ENCODE data around the gene UBAC1. TPM values are rescaled to one million over a fixed set of nuclear protein-coding genes. Genes with fewer than 3 reads are reported as not detected.

Gene UBAC1
- total RNA-seq, 1 experiment from 2014 or later = 55.6 TPM

DNA sequence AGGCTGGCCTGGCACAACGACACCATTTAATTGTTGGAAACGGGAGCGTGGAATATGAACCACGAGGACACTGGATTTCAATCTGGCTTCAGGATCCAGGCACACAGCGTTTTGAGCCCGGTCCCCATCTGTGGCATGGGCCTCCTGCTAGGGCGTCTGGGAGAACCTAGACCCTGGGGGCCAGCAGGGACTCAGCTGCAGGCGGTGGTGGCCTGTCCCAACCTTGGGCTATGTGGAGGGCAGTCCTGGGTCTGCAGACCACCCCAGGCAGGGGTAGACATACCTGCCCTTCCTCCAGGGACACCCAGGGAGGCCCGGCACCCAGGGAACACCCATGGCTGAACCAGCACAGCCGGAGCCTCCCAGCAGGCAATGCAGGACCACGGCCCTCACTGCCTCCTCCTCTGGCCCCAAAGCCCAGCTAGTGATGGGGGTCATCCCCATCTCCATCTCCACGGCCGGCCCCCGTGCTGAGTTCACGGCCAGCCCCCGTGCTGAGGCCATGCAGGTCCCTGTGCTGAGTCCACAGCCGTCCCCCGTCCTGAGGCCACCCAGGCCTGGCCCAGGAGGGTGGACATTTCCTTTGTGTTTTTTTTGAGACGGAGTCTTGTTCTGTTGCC is 18.5 kb upstream of the UBAC1 start:
- POLR2A ChIA-PET = no interaction called here
- no peaks in the 10 kb centered on the region for H3K9me3 Mint-ChIP-seq
- ATAC-seq (no peak), DNase-seq (ENCODE audit: low spot score) (no peak)
- H3K4me3 Mint-ChIP-seq = no peak overlapping the region
- no peak overlapping the region for H3K27ac Mint-ChIP-seq
- no peaks in the 10 kb centered on the region for H3K27me3 Mint-ChIP-seq (ENCODE audit: low read depth)
- H3K4me1 Mint-ChIP-seq = 0 out of 2 replicates have a peak, but pooled peaks cover 5% of the 10 kb centered on the region
- CTCF ChIA-PET = interaction anchor here (1.2 to 1.8 kb wide), 2 partner anchors 12 to 154 kb away, joined by 3 to 5 read pairs; no protein-coding TSS in a partner anchor
- no peaks in the 10 kb centered on the region for H3K36me3 Mint-ChIP-seq
- TF ChIP-seq, protein P1, sequence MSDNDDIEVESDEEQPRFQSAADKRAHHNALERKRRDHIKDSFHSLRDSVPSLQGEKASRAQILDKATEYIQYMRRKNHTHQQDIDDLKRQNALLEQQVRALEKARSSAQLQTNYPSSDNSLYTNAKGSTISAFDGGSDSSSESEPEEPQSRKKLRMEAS (CRISPR knock-in tag; IDR thresholded peaks at IDR 0.05) = no peak
- TF ChIP-seq ZNF416 (CRISPR knock-in tag; IDR thresholded peaks at IDR 0.05) (no peak), IRF2 (CRISPR knock-in tag; IDR thresholded peaks at IDR 0.05; ENCODE audit: borderline replicate concordance, low read depth) (no peak), CREB1 (CRISPR knock-in tag; IDR thresholded peaks at IDR 0.05) (no peak), RELA (CRISPR knock-in tag; IDR thresholded peaks at IDR 0.05; ENCODE audit: borderline replicate concordance) (no peak), ZNF671 (CRISPR knock-in tag; IDR thresholded peaks at IDR 0.05) (no peak), ZBTB21 (CRISPR knock-in tag; IDR thresholded peaks at IDR 0.05; ENCODE audit: borderline replicate concordance) (no peak), IRF1 (CRISPR knock-in tag; IDR thresholded peaks at IDR 0.05) (no peak), TCF7 (CRISPR knock-in tag; IDR thresholded peaks at IDR 0.05; ENCODE audit: low read depth) (no peak), GRHL2 (CRISPR knock-in tag; IDR thresholded peaks at IDR 0.05; ENCODE audit: insufficient replicate concordance, severe bottlenecking) (no peak), ZNF138 (CRISPR knock-in tag; conservative IDR thresholded peaks at IDR 0.05) (no peak), ZNF317 (CRISPR knock-in tag; IDR thresholded peaks at IDR 0.05; ENCODE audit: borderline replicate concordance, low read depth) (no peak)
- TF ChIP-seq, protein P2, sequence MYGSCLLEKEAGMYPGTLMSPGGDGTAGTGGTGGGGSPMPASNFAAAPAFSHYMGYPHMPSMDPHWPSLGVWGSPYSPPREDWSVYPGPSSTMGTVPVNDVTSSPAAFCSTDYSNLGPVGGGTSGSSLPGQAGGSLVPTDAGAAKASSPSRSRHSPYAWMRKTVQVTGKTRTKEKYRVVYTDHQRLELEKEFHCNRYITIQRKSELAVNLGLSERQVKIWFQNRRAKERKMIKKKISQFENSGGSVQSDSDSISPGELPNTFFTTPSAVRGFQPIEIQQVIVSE (CRISPR knock-in tag; IDR thresholded peaks at IDR 0.05; ENCODE audit: borderline replicate concordance) = no peak

- no peak; the same call in 1 of the 2 replicates for ATAC-seq
- Mint-ChIP-seq H3K27me3 (ENCODE audit: low read depth) (no peaks in the 10 kb centered on the region), H3K4me3 (no peak overlapping the region), H3K4me1 (0 out of 2 replicates have a peak, but pooled peaks cover 4% of the 10 kb centered on the region), H3K36me3 (no peaks in the 10 kb centered on the region), H3K9me3 (no peaks in the 10 kb centered on the region), H3K27ac (no peak overlapping the region)
- DNase-seq (ENCODE audit: low spot score) = no peak
- CTCF ChIA-PET = interaction anchor here (1.2 to 1.8 kb wide), 2 partner anchors 11 to 154 kb away, joined by 3 to 5 read pairs; no protein-coding TSS in a partner anchor
- POLR2A ChIA-PET = no interaction called here
- TF ChIP-seq, protein P3, sequence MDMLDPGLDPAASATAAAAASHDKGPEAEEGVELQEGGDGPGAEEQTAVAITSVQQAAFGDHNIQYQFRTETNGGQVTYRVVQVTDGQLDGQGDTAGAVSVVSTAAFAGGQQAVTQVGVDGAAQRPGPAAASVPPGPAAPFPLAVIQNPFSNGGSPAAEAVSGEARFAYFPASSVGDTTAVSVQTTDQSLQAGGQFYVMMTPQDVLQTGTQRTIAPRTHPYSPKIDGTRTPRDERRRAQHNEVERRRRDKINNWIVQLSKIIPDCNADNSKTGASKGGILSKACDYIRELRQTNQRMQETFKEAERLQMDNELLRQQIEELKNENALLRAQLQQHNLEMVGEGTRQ (CRISPR knock-in tag; IDR thresholded peaks at IDR 0.05) = no peak
- TF ChIP-seq MXD4 (CRISPR knock-in tag; IDR thresholded peaks at IDR 0.05; ENCODE audit: borderline replicate concordance) (no peak), ZNF512 (CRISPR knock-in tag; IDR thresholded peaks at IDR 0.05; ENCODE audit: borderline replicate concordance) (no peak), ZBTB21 (CRISPR knock-in tag; IDR thresholded peaks at IDR 0.05; ENCODE audit: borderline replicate concordance) (no peak), SOX15 (CRISPR knock-in tag; IDR thresholded peaks at IDR 0.05) (no peak), TEAD1 (CRISPR knock-in tag; IDR thresholded peaks at IDR 0.05) (no peak), NR3C1 (CRISPR knock-in tag; conservative IDR thresholded peaks at IDR 0.05; ENCODE audit: low read depth) (no peak), ZNF263 (CRISPR knock-in tag; IDR thresholded peaks at IDR 0.05; ENCODE audit: low read depth) (no peak), FOXK1 (CRISPR knock-in tag; IDR thresholded peaks at IDR 0.05) (no peak), EMX1 (CRISPR knock-in tag; IDR thresholded peaks at IDR 0.05) (no peak), GTF2I (CRISPR knock-in tag; conservative IDR thresholded peaks at IDR 0.05) (no peak), ZNF232 (CRISPR knock-in tag; IDR thresholded peaks at IDR 0.05) (no peak), TCF7 (CRISPR knock-in tag; IDR thresholded peaks at IDR 0.05; ENCODE audit: low read depth) (no peak), MYBL2 (CRISPR knock-in tag; IDR thresholded peaks at IDR 0.05) (no peak), ATF1 (CRISPR knock-in tag; IDR thresholded peaks at IDR 0.05) (no peak)
- TF ChIP-seq, protein P4, sequence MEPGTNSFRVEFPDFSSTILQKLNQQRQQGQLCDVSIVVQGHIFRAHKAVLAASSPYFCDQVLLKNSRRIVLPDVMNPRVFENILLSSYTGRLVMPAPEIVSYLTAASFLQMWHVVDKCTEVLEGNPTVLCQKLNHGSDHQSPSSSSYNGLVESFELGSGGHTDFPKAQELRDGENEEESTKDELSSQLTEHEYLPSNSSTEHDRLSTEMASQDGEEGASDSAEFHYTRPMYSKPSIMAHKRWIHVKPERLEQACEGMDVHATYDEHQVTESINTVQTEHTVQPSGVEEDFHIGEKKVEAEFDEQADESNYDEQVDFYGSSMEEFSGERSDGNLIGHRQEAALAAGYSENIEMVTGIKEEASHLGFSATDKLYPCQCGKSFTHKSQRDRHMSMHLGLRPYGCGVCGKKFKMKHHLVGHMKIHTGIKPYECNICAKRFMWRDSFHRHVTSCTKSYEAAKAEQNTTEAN (CRISPR knock-in tag; IDR thresholded peaks at IDR 0.05) = no peak
- TF ChIP-seq, protein P5, sequence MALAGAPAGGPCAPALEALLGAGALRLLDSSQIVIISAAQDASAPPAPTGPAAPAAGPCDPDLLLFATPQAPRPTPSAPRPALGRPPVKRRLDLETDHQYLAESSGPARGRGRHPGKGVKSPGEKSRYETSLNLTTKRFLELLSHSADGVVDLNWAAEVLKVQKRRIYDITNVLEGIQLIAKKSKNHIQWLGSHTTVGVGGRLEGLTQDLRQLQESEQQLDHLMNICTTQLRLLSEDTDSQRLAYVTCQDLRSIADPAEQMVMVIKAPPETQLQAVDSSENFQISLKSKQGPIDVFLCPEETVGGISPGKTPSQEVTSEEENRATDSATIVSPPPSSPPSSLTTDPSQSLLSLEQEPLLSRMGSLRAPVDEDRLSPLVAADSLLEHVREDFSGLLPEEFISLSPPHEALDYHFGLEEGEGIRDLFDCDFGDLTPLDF (CRISPR knock-in tag; IDR thresholded peaks at IDR 0.05) = no peak
These were observed 17.7 kb upstream of the UBAC1 start for GRCh38 chr9:135978642-135979546.

All from WTC11 (cell line).